Stimulated activated CD8-positive, alpha-beta memory T cell treated with anti-CD3 and anti-CD28 coated beads, Interleukin-15, amount 100 ng/mL, for 24 hours (primary cell): ENCODE results near the gene CPNE5.

Source experiments
- DNase-seq: peaks from one replicate; pipeline ENCODE4 v3.0.0-alpha.2; 2020; ENCODE audit warnings: low read depth

CPNE5 gene

DNA sequence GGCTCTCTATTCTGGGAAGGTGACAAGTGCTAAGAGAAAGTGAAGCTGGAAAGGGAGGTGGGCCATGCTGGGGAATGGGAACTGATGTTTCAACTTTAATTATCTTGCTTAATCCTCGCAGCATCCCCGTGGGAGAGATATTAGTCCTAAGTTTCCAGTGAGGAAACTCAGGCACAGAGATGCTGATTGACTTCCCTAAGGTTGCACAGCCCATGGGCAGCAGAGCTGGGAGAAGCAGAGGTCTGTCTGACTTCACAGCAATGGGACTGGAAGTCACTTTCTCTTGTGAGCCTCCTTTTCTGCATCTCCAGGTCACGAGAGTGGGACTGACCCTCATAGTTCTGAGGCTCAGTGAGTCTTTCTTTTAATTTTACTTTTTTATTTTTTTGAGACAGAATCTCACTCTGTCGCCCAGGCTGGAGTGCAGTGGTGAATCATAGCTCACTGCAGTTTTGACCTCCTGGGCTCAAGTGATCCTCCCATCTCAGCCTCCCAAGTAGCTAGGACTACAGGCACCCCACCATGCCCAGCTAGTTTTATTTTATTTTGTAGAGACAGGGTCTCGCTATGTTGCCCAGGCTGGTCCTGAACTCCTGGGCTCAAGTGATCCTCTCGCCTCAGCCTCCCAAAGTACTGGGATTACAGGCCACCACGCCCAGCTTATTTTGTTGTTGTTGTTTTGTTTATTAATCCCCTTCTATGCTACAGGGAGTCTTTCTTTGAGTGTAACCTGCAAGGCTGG lies 139.0 kb downstream of the CPNE5 start:
- DNase-seq, result no peak

- no peak for DNase-seq
These were observed 139.9 kb downstream of the CPNE5 start for GRCh38 chr6:36699348-36699747.

DNA sequence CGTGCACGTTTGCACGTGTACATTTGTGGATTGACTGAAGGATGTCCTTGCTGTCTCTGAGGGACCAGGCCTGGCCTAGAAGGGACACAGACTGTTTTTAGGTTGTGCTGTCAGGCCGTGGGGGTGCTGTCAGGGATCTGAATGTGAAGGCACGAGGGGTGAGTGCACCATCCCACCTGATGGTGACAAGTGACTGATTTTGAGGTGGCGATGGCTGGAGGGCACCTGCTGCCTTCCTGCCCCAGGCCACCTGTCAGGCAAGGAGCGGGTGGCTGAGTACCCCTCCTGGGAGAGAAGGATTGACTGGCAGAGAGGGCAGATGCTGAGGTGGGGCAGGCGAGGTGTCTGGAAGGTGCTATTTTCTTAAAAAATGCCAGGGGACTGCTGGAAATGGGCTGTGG lies 140.4 kb downstream of the CPNE5 start:
- DNase-seq, result no peak

- no peak for DNase-seq
These were observed 141.0 kb downstream of the CPNE5 start for GRCh38 chr6:36698196-36698595.

- no peak for DNase-seq
These were observed 141.8 kb downstream of the CPNE5 start, which contains the start of gene RAB44 for GRCh38 chr6:36697481-36697903. Gene RAB44, plus strand, starts transcription at chr6:36697826. Its CDS starts 6,410 bp downstream, at chr6:36704236.

DNA sequence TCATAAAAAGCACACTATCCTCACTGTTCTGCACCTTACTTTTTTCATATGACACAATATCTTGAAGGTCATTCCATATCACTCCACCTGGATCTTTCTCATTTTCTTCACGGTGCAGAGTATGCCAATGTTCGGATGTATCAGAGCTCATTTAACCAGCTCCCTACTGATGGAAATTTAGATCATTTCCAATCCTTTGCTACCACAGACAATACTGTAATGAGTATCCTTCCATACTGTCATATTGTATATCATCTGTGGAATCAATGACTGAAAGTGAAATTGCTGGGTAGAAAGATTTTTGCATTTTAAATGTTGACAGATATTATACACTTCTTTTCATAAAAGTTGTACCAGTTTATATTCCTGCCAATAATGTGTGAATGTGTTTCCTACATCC lies 143.8 kb downstream of the CPNE5 start:
- no peak for DNase-seq

DNA sequence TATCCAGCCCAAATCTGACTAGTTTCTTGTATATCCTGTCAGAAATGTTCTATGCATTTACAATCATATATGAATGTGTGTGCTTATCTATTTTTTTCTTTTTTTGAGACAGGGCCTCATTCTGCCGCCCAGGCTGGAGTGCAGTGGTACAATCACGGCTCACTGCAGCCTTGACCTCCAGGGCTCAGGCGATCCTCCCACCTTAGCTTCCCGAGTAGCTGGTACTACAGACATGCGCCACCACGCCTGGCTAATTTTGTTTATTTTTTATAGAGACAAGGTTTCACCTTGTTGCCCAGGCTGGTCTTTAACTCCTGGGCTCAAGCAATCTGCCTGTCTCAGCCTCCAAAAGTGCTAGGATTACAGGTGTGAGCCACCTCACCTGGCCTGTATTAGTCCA lies 144.6 kb downstream of the CPNE5 start:
- no peak for DNase-seq

DNA sequence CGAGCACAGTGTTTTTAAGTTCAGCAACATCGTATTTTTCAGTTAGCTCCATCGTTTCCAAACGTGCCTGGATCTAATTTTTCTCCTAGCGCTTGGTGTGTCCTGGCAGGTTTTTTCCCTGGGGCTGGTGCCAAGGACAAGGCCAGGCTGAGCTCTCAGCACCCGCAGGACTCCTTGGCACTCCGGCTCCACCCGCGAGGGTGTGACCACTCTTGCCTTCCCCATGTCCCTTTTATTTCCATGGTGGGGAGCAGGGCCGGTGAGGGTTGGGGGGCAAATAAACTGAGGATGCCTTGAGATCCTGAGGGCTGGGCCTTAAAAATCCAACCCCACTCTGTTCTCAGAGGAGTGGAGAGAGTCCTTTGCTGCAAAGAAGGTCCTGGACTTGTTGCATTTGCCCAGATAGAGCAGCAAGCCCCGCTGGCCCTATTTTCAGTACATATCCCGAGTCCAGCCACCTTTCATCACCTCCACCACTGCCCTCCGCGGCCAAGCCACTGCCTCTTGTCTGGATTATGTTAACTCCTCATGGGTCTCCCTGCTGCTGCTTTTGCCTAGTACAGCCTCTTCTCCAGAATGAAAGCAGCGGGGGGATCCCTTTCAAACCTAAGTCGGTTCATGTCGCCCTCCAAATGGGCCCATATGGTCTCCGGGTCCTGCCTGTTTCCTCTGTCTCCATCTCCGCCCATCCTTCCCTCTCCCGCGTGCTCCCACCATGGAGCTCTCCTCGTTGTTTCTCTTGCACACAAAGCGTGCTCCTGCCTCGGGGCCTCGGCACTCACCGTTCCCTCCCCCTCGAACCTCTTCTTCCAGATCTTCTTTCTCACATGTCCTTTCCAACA lies 146.2 kb downstream of the CPNE5 start:
- no peak for DNase-seq

- no peak for DNase-seq
These were observed 147.0 kb downstream of the CPNE5 start for GRCh38 chr6:36692220-36692619.

DNA sequence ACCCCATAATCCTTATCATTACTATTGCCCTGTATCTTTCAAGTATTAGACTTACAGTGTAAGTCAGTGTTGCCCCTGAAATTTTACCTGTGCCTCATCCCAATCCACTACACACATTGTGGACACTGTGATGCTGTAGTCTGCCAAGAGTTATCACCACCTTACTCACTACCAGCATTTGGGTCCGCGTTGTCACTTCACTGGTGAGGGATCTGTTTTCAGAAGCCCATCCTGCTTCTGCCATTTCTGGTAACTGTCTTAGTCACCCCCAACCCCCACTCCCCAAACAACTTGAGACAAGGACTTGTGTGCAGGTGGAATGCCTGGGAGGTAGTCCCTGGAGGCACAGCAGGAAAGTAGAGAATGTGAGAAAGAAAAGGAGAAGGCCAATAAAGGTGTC lies 147.6 kb downstream of the CPNE5 start:
- DNase-seq, result no peak

DNA sequence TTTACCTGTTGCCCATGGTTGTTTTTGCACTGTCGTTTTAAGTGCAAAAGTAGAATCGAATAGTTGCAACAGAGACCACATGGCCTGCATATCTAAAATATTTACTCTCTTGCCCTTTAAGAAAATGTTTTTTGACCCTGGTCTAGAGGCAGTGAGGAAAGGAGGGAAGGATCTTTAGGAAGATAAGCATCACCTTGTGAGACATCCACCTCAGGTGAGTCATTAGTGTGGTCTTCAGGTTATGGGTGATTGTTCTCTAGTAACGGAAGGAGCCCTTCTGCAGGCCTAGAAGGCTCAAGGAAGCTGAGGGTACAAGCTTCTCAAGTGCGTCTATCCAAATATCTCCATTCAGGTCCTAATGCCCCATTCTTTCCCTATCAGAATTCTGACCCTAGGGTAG lies 148.2 kb downstream of the CPNE5 start:
- DNase-seq, result no peak
